ENCODE measurements around the gene CBARP.

CBARP gene

DNA sequence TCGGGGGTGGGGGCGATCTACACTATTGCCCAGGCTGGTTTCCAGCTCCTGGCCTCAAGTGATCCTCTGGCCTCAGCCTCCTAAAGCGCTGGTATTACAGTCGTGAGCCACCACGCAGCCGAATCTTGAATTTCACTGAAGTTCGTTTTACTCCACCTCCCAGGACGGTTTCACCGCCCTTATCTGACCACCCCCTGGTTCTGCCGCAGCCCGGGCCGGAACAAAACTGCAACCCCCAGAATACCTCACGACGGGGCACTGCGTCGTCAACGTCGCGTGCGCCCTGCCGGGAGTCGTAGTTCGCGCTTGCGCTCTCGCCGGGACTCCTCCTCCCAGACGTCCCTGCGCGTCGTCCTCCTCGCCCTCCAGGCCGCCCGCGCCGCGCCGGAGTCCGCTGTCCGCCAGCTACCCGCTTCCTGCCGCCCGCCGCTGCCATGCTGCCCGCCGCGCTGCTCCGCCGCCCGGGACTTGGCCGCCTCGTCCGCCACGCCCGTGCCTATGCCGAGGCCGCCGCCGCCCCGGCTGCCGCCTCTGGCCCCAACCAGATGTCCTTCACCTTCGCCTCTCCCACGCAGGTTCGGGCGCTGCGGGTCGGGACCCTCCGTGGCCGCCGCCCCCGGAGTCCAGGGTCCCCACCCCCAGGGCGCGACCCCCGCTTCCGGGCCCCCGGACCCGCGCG lies 3.8 kb upstream of the CBARP start, which contains the start of gene ATP5F1D:
ATP5F1D (plus strand) TSS at position 335 of the 679 bp plus-strand sequence; CDS start at position 435, 100 bp downstream.
- DNase-seq (ENCODE audit: extremely low read depth in 1 of 2, low read depth in 1 of 2): peak; percentile 91 to 97

GRCh38 chr19:1240925-1241324 lies 3.1 kb upstream of the CBARP start:
- DNase-seq (ENCODE audit: extremely low read depth in 1 of 2, low read depth in 1 of 2): no peak

GRCh38 chr19:1239796-1240737 lies 2.3 kb upstream of the CBARP start:
- DNase-seq (ENCODE audit: extremely low read depth in 1 of 2, low read depth in 1 of 2): peak; percentile 86 to 99

- DNase-seq (ENCODE audit: extremely low read depth in 1 of 2, low read depth in 1 of 2): no peak
Observed at GRCh38 chr19:1239420-1239795, 1.6 kb upstream of the CBARP start.

DNA sequence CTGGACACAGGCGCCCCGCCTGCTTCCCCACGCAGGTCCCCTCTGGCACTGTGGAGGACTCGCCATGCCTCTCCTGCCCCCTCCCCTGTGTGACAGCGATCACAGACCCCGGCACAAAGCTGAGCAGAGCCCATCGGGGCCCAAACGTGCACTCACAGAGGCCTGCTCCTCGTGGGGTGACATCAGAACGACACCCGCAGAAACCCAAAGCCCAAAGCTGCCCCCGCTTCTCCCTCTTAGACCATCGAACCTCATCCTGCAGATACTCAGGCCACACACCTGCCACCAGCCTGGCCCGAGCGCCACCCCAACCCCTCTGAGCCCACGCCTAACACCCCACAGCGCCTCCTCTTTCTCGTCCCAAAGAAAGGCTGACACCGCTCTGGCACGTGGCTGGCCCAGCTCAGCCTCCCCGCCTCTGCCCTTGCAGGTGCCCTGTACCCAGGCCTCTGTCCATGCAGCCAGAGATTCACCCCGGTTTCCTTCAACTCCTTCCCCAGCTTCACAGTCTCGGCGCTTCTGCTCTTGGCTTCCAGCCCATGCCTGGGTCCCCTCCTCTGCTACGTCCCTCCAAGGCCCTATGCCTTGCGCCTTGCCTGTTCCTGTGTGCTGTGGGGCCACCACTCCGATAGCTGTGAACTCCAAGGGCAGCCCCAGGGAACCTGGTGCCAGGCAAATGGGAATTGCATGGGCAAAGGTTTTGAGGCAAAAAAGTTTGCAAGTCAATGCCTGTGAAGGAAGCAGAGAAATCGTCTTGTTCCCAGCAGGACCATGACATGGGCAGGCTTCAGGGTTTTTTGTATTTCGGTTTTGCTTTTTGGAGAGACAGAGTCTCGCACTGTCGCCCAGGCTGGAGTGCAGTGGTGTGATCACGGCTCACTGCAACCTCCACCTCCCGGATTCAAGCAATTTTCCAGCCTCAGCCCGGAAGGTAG lies 831 bp upstream of the CBARP start:
- no peak for DNase-seq (ENCODE audit: extremely low read depth in 1 of 2, low read depth in 1 of 2)

DNA sequence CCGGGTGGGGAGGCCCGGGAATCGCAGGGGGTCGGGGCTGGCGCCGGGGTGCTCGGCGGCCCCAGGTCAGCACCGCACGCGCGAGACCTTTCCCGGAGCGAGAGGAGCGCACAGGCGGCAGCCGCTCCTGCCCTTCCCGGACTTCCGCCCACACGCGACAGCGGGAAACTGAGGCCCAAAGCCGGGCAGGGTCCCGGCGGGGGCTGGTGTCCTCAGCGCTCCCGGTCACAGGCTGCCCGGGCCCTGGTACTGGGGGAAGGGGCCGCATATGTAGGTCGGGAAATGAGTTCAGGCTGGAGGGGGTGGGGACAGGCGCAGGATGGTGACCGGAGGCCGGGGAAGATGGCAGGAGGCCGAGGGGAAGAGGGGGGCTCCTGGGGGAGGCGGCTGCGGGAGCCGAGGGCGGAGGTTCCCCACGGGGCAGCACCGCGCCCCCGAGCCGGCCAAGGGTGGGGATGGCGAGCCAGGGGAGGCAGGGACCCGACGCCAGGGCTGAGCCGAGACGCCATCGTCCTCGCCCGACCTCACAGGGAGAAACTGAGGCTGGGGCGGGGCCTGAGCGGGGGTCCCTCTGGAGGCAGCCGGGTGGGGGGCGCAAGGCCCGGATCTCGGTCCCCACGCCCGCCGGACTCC lies 662 bp downstream of the CBARP start:
- no peak for DNase-seq (ENCODE audit: extremely low read depth in 1 of 2, low read depth in 1 of 2)

DNA sequence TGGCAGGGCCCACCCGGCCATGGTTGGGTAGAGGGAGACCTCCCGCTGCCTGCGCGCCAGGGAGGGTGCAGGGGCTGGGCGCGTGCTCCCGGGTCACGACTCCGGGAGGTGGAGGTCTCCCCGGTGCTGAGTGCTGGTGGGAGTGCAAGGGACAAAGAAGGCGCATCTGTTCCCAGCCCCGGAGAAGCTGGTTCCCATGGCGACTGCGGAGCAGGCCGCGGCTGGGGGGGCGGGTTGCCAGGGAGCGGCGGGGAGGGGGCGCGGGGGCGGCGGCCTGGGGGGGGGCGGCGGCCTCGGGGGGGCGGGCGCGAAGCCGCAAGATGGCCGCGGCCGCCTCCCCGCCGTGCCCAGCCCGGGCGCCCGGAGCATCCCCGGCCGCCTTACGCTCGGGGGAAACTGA lies 1.2 kb downstream of the CBARP start:
- DNase-seq (ENCODE audit: extremely low read depth in 1 of 2, low read depth in 1 of 2): no peak

GRCh38 chr19:1235625-1236538 lies 1.9 kb downstream of the CBARP start:
- DNase-seq (ENCODE audit: extremely low read depth in 1 of 2, low read depth in 1 of 2): no peak

DNA sequence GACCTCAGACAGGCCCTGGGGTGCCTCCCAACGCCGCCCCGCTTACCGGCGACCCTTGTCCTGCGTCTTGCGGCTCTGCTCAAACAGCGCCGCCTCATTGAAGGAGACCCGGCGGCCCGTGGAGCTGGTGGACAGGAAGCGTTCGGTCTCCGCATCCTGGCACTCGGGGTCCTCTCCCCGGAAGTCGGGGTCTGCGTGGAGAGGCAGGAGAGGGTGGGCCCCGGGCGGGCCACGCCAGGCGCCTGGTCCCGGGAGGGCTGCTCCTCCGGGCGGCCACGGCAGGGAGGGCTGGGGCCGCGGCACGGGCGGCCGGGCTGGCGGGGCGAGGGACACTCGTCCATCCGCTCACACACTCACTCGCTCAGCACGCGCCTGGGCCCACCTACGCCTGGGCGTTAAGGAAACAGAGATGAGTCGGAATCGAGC lies 2.8 kb downstream of the CBARP start:
- no peak for DNase-seq (ENCODE audit: extremely low read depth in 1 of 2, low read depth in 1 of 2)

DNA sequence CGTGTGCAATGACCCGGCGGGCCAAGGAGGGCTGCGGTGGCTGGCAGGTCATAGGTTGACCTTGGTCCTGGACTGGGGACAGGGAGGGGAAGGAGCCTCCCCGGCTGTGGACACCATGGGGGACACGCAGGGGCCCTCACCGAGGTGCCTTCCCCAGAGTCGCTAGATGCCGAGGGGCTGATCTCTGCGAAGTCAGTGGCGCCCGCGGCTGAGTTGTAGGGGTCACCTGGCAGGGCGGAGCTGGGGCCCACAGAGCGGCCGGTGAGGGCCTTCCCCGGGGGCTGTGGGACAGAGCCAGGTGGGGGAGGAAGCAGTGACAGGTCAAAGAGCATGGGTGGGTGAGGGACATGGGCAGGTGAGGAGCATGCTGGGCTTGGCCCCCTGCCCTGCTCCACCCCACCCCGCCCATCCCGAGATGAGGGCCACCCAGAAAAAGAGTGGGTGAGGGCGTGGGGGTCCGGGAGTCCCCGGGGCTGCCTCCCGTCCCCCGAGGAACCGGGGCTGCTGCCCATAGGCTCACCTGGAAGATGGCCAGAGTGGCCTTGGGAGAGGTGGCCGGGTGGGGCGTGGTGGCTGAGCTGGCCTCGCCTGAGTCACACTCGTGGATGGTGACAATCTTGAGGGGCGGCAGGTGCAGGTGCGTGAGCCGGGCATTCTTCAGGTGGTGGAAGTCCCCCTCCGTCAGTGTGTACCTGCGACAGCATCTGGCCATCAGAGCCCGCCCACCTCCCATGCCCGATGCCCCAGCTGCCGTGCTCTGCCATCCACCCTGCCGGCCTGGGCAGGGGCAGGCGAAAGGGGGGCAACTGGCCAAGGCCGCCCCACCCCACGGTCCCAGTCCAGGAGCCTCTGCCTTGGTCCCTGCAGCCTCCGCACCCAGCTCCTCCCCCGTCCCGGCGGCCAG lies 3.5 kb downstream of the CBARP start:
- DNase-seq (ENCODE audit: extremely low read depth in 1 of 2, low read depth in 1 of 2): no peak

DNA sequence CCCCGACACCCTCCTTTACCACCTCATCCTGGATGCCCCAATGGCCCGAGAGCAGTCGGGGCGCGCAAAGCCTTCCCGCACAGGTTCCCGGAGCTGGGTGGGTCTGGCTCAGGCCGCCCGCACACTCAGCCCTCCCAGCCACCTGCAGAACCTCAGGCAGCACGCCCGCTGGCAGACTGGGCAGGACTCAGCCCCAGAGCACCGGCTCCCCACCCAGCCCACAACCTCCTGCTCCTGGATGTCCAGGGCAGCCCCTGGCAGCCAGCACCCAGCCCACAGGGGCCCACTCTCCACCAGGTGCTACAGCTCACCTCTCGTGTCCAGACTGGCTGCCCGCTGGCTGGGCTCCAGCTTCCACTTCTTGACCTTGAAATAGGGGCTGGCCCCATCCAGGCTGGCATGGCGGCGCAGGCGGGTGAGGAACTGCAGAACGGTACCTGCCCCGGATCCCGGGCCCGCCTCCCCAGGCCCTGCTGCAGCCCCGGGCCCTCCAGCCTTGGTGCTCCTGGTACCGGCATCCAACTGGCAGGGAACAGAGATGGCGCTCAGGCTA lies 4.6 kb downstream of the CBARP start:
- no peak for DNase-seq (ENCODE audit: extremely low read depth in 1 of 2, low read depth in 1 of 2)

GRCh38 chr19:1232652-1233072 lies 5.1 kb downstream of the CBARP start:
- no peak for DNase-seq (ENCODE audit: extremely low read depth in 1 of 2, low read depth in 1 of 2)

- no peak for DNase-seq (ENCODE audit: extremely low read depth in 1 of 2, low read depth in 1 of 2)
Observed at GRCh38 chr19:1231729-1232637, 5.8 kb downstream of the CBARP start.

GRCh38 chr19:1230783-1231489 lies 6.9 kb downstream of the CBARP start:
- no peak for DNase-seq (ENCODE audit: extremely low read depth in 1 of 2, low read depth in 1 of 2)

DNA sequence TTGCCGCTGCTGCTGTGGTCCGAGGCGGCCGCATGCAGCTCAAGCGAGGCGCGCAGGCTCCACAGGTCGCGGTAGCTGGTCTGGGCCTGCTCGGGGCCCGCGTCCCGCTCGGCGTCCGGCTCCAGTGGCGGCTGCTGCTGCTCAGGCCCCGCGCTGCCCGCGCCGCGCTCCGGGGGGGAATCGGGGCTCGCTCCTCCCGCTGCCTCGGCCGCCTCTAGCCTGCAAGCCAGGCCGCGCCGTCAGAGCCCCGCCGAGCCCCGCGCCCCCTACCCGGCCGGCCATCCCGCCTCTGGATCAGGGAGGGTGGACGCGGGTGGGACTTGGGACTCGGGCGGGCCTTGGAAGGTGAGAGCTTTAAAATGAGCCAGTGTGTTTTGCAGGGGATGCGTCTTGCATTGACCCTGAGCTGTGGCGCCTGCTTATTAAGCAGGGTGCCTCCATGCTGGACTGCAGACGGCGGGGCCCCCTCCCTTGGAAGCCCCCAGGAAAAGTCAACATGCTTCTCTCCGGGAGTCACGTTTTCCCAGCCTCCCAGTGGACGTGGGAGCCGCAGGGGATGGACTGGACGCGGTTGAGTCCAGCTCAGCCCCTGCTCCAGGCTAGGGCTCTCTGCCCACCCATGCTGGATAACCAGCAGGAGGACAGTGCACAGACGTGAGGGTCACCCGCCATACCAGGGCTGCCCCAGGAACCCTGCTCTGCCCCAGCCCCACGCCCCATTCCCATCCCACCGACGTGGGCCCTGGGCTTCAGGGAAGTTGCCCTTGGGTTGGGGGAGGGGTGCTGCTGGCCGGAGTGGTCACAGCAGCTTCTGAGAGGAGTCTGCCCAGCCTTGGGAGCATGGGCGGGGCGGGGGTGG lies 7.7 kb downstream of the CBARP start:
- DNase-seq (ENCODE audit: extremely low read depth in 1 of 2, low read depth in 1 of 2): no peak
